T-cell (primary cell): ENCODE measurements around the gene CBX8. TPM values are rescaled to one million over a fixed set of nuclear protein-coding genes. Genes with fewer than 3 reads are reported as not detected.

Experiments
- total RNA-seq, 35 experiments: library from RNA in 6 of 35; stranded (reverse) in 6 of 35; fragments of 120-200 nt in 1 of 35; gene quantifications; one replicate each; pipeline versions ENCODE4 v1.2.1 to v1.2.4 and lab custom pipeline; 2013 to 2026

Gene CBX8
- total RNA-seq, 5 donors from 2014 or later (not counting 1 experiment from before 2014, with no cell fraction given) = 1.9 to 5.1 (median 3.9) TPM

Other genes with a start within 250 kb of the CBX8 start
- gene RBFOX3, start 186.0 kb downstream of the CBX8 start, total RNA-seq = not detected
- gene ENPP7, start 66.1 kb downstream of the CBX8 start, total RNA-seq = under 1 TPM in 1 of 5 donors, not detected in 4; 0.15 TPM
- under 1 TPM; 0.43 to 0.79 (median 0.70) TPM for gene CBX2, start 18.9 kb downstream of the CBX8 start, total RNA-seq
- 100 to 1,000 TPM in 2 of 5 donors, 10 to 100 TPM in 3; 63.2 to 138 (median 70.2) TPM for gene CBX4, start 42.4 kb upstream of the CBX8 start, total RNA-seq
- 1 to 10 TPM; 1.9 to 6.1 (median 3.4) TPM for gene TBC1D16, start 238.8 kb upstream of the CBX8 start, total RNA-seq
- gene CCDC40, start 239.6 kb upstream of the CBX8 start, total RNA-seq = 1 to 10 TPM in 4 of 5 donors, under 1 TPM in 1; 0.70 to 3.1 (median 1.4) TPM